Ramos (cell line): ENCODE measurements around the gene PACRG.
"Not testable (repeated sequence)": the region's sequence is repeated elsewhere in the genome, so short reads cannot be mapped to it uniquely, and the experiment has no call there.

Experiments used
- in situ Hi-C: fragments of 300-500 bp; cut with MboI; formaldehyde crosslinking; loops from one replicate; pipeline ENCODE4 v1.14.3; 2022; ENCODE audit warnings: low sequenced_read_pairs; ENCODE audit not compliant: unreplicated experiment

Gene PACRG

DNA sequence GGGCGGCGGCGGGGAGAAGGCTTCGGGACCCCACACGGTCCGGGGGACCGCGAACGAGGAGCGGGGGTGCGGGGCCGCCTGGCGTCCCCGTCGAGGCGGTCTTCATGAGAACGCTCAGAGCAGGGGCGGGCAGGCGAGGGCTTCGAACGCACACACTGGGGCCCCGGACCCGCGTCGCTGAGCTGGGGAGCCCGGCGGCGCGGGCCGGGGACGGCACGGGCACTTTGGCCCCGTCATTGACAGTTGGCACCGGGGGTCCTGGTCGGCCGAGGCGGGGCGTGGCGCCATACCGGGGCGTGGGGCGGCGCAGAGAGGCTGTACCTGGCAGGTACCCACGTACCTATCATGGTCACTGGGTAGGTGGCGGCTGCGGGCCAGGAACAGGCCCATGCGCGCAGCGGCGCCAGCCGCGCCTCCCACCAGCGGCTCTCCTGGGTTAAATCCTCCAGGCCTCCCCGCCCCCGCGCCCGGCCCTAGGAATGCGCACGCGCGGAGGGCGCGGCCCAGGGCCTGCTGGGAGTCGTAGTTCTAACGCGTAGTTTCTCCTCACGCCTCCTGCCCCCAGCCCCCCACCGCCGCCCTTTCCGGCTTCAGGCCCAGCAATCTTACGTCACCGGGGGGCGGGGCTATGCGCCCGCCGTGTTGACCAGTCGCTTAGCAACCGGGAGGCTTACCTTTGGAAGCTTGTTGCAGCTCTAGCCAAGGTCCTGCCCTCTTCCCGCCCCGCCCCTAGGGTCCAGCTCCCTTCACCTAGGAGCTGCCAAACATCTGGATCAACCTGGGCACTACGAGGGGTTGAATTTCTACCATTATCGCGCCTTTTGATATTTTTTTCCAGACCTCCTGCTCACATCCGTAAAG is at the start of gene PACRG, which contains the start of gene PRKN:
Gene PACRG, plus strand, starts transcription at position 653 of the 861 bp plus-strand sequence.
Gene PRKN, minus strand, starts transcription at position 445 of the 861 bp plus-strand sequence.
- in situ Hi-C loops, result no loop called here

DNA sequence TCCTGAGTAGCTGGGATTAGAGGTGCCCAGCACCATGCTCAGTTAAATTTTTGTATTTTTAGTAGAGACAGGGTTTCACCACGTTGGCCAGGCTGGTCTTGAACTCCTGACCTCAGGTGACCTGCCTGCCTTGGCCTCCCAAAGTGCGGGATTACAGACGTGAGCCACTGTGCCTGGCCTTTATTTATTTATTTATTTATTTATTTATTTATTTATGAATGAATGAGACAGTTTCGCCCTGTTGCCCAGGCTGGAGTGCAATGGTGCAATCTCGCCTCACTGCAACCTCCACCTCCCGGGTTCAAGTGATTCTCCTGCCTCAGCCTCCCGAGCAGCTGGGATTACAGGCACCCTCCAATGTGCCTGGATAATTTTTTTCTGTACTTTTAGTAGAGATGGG is 48.9 kb upstream of the PACRG start:
- in situ Hi-C loops, result not testable (repeated sequence)

DNA sequence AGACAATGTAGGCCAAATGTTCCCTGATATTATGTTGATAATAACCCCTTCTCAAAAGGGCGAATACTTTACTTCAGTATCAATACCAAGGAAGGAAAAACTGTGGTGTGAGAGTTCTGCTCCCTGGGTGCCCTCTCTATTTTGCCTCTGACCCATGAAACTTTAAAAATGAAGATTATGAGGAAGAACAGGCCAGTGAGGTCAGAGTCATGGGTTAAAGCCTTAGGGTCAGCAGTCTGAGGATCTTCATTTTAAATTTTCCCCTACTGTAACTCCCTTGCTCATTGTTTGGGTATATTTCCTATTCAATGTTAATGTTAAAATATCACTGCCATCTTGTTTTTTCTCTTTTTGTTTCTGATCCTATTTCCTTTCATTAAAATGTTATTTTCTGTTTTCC is 48.1 kb upstream of the PACRG start:
- in situ Hi-C loops, result no loop called here

DNA sequence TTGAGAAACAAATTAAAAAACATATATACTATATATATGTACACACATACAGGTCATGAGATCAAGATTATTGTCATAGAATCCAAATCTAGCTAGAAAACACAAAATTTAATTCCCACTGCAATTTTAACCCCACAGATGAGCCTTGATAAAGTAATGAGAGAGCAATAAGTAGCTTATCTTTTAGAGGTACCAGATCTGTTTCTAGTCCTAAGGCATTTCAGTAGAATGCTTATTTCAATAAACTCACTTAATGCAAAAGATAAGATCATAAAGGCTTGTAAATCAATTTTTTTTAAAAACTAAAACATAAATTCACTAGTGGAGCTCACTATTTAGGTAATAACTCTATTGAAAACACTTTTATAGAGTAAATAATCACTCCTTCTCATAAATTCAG is 47.4 kb upstream of the PACRG start:
- in situ Hi-C loops, result no loop called here

DNA sequence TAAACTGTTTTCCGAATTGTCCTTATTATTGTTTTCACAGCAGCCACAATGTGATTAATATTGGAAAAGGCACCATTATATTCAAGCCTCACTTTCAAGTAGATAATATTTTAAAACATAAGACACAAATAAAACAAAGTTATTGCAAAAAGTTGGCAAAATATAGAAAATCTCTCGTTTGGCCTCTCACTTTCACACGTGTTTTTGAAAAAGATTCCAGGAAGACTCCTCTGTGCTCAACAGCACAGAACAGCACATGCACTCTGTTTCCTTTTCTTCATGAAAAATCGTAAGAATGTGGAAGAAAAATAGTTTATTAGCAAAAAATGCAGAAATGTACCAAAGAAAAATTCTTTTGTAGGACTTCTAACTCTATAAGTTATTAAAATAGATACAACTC is 46.9 kb upstream of the PACRG start:
- in situ Hi-C loops, result no loop called here

DNA sequence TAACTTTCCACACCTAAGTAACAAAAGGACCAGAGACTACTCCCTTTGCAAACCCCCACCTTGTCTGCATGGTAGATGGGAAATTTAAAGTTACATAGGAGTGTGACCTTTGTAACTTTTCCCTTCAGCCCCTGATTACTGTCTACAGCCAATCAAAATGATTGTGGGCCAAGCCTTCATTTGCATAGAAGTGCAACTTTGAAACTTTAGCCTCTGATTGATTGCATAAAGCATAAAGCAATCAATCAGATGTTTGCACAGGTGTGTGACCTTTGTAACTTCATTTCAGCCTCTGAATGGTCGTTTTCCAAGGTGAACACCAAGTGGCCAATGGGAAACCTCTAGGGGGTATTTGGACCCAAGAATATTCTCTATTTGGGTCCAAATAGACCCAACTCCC is 46.3 kb upstream of the PACRG start:
- in situ Hi-C loops, result no loop called here

DNA sequence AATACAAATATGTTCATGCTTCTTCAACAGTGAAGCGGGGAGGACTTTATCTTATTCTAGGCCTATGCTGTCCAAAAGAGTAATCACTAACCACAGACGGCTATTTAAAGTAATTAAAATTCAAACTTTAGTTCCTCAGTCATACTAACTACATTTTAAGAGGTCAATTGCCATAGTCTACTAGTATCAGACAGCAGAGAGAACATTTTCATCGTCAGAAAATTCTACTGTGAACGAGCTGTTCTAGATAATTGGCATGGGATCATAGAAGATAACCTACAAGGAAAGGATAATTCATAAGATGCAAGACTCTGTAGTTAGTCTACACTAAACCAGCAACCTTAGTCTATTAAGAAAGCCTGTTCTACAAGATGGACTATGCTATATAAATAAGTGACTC is 44.6 kb upstream of the PACRG start:
- in situ Hi-C loops, result no loop called here

DNA sequence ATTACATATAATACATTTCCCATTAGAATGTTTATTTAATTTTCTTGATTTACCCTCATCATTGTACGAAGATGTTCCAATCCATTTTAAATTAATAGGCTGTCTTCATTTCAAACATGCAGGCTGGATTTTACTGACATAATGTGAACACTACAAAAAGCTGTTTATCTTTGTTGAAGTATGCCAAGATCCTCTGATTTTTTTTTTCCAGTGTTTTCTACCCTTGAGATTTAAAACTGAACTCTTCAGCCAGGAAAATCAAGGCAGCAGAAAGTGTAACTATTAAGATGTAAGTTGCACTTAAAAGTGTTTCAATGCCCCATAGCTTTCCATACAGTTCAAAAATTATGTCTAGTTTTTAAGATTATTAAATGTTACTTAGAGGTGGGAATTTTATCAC is 43.7 kb upstream of the PACRG start:
- in situ Hi-C loops, result no loop called here

DNA sequence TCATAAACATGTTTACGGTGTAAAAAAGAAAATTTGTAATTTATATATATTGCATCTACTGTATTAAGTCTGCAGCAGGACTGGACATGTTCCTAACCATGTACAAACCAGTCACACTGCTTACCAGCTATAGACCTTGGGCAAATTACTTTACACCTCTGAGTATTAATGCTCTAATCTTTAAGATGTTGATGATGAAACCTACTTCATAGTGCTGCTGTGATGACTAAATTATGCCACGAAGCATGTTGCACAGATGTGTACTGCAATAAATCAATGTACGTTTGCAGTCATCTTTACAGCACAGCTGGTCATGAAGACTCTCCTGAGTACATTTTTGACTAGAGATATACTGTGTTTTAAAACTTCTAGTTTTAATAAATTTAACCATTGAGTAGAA is 42.8 kb upstream of the PACRG start:
- in situ Hi-C loops, result no loop called here

DNA sequence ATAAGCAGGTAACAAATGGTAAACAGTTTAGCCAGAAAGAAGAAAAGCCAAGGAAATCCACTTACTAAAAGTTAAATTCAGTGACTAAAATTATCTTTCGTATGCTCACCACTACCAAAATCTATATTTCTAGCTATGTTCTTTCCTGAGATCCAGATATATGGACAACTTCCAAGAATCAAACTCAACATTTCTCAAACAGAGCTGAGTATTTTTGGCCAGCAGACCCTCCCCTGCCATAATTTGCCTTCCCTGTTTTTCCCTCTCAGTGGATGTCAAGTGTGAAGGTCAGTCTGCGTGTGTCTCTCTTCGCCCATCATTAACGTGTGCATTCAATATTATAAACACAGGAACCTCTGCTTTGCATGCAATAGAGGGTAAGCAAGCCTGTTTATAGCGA is 42.2 kb upstream of the PACRG start:
- in situ Hi-C loops, result no loop called here

DNA sequence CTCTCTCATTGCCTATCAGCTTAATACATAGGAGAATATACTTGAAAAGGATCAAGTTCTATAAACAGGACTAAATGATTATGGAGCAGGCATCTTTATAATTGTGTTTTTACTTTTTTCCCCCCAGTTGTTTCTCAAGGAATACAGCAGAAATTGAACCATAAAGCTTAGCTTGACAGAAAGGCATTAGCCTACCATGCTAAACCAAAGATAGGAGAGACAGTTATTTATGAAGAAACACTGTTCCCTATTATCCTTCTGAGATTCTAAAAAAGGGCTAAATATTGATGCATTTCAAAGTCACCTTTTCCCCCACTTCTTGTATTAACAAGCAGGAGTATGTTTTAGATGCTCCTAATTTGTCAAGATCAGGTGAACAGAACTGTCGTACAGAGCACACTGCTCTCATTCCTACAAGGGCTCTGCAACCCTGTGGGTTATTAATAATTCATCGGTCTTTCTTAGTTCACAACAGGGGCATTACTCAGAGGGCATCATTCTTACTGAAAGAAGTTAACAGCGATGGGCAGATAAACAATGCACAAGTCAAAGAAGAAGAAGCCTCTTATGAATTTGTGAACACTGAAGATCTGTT is 38.9 kb upstream of the PACRG start:
- in situ Hi-C loops, result no loop called here

DNA sequence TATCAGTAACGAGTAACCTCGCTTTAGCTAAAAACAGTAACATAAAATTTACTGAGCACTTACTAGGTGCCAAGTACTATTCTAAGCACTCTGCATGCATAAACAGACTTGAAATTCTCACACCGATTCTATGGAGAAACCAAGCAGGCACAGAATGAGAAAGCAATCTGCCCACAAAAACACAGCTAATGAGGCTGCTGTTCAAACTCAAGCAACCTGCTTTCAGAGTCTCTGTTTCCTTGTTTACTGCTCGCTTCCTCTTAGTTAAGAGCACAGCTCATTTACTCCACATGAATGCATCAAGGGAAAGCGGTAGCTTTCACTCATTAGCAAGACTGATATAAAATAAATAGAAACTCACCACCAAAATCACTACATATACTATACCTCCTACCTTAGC is 37.6 kb upstream of the PACRG start:
- in situ Hi-C loops, result no loop called here

DNA sequence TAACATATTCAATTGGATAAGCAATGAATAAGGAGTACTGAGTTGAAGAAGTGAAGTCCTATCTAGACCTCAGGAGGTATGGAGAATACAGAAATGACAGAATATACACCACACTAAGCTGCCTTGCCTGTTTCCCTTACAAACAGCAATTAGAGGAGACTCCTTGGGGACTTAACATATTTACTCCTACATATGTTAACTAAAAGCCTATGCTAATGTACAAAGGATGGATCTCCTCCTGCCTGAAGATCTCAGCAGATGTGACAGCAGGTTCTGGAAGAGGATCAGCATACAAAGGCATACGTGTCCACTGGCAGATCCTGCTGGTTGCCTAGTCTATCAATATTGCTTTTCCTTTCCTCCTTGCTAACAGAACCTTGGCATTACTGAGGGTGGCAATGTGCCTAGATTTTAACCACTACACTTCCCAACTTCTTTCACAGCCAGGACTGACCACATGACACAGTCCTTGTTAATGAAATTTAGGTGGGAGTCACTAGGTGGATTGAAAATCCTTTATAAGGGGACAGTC is 29.8 kb upstream of the PACRG start:
- in situ Hi-C loops, result no loop called here

DNA sequence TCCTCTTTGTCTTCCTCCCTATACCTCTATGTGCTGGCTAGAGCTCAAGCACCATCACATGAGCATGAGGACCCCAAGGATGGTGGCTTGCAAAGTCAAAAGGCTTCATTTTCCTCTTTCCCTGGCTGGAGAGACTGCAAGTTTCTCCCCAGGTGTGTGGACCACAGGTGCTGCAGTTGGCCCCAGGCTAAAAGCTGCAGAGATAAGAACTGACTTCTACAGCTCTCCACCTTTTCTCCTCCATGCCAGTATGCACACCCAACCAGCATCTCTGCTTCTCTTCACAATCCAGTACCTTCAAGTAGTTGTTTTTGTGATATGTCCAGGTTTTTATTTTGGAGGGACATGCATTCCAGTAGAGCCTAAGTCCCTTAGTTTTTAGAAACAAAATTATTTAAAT is 29.3 kb upstream of the PACRG start:
- in situ Hi-C loops, result no loop called here

DNA sequence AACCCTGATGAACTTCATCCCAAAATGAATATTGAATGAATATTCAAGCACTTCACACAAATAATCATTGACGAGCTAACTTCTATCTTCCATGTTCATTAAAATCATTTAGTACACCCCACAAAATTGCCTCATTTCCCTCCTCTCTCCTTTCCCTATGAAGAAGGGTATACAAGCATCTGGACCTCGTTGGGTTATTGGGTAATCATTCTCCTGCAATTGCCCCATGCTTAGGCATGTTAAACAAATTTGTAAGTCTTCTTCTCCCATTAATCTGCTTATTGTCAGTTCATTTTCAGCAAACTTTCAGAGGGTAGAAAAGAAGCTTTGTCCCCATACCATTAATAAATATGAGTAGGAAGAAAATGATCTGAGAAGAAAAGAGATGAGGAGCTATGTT is 27.8 kb upstream of the PACRG start:
- in situ Hi-C loops, result no loop called here

DNA sequence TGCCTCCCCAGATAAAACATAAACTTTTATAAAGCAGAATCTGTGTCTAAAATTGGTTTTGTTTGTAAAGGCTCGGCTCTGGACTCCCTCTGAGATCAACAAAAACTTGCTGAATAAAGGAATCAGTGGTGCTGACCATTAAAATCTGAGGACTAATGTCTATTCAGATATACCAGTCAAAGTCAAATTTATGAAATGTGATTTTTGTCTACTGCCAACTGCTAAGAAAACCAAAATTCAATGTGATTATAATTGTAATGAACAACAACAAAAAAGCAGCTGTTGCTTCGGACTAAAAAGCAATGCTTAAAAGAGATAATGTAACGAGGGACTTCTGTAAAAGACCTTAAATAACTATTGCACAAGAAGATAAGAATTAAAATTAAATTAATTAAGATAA is 26.8 kb upstream of the PACRG start:
- in situ Hi-C loops, result no loop called here

DNA sequence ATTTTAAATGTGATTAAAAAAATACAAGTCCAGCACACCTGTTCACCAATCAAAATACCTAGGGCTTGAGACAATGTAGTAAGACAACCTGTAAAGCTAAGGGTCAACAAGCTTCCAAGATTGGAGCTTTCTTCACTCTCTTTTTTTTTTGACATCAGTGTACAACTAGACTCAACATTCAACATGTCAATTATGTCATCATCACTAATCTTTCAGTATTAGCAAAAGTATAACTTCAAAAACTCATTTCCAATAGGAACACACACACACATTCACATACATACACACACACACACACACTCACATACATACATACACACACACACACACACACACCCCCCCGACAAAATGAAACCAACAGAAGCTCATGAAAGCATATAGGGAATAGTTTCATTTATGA is 26.2 kb upstream of the PACRG start:
- in situ Hi-C loops, result no loop called here

DNA sequence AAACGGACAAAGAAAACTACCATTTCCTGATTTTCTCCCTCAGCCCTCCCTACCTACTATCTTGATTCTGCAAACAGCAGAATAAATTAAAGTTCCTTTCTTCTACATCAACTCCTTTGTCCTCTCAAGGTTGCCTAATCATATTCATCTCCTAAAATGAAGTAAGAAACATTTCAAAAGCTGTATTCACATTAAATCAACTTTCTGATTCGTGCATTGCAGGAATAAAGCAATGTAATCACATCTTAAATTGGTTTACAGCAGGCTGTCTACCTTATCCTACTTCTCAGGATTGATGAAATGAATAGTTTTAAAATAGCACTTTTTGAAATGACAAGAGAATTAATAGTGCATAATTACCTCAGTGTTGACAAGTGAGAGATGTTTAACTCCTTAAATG is 25.3 kb upstream of the PACRG start:
- in situ Hi-C loops, result no loop called here

DNA sequence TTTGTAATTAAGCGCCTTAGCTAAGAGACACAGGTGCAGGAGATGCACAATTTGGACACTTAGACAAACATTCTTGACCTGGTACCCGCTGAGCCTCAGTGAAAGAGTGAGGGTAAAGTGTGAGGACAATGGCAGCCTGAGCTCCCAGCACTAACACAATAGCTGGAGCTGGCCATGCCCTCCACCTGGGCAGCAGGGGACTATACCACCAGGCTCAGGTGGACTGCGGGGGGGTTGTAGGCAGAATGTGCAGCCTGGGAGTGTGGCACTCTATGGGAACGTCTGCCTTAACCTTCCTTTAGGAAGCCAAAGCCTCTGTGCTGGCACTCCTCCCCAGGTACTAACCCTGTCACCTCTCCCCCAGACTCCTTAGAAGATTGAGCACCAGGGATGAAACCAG is 23.8 kb upstream of the PACRG start:
- in situ Hi-C loops, result no loop called here

DNA sequence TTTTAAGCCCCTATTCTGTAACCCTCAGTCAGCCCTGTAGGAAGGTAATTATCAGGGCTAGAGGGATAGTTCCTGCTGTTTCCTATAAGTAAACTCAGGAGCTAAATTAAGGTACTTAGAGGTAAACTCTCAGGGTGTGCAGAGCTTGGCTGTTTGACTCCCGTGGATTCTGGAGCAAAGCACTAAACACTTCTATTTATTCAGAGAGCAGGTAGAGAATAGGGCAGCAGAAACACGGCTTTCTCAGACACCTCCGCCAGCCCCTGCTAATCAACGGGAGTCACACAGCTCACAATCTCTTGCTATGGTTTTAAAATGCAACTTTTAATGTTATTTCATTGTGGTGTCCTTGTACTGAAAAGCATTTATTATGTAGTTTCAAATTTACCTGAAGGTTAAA is 22.0 kb upstream of the PACRG start:
- in situ Hi-C loops, result no loop called here

DNA sequence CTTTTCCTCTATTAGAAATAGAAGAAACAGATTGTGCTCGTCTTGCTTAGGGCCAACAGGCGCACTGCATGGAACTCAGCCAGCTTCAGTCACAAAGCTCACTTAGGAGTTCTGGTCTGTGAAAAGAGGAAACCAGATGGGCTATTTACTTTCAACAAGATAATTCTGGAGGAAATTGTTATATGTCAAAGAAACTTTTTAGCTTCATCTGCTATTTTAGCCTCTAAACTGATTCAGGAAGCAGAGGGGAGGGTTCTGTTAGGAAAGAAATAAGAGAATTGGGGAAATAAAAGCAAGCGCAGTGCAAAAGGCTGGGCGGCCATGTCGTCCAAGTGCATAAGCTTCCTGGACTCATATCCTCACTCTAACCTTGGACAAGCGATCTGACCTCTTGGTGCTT is 21.5 kb upstream of the PACRG start:
- in situ Hi-C loops, result no loop called here

DNA sequence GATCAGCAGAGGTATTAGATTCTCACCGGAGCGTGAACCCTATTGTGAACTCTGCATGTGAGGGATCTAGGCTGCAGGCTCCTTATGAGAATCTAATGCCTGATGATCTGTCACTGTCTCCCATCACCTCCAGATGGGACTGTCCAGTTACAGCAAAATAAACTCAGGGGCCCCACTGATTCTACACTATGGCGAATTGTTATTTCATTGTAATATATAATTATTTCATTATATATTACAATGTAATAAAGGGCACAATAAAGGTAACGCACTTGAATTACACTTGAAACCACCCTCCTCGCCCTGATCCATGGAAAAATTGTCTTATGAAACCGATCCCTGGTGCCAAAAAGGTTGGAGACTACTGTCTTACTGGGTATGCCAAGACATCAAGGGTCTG is 18.8 kb upstream of the PACRG start:
- in situ Hi-C loops, result no loop called here
